HG03064 (cell line): Measurements from ENCODE around the gene CEP152.

Experiments used
- ATAC-seq: cut with Tn5 transposase; IDR thresholded peaks from one replicate; pipeline ENCODE4 v1.9.1; 2021; ENCODE audit warnings: low read depth; ENCODE audit not compliant: unreplicated experiment

The CEP152 gene

GRCh38 chr15:48712546-48712945 lies 98.3 kb downstream of the CEP152 start:
- no peak for ATAC-seq

- no peak for ATAC-seq
Observed at GRCh38 chr15:48710952-48711495, 99.8 kb downstream of the CEP152 start.

- no peak for ATAC-seq
Observed at GRCh38 chr15:48708641-48709040, 102.2 kb downstream of the CEP152 start.

GRCh38 chr15:48705381-48705780 lies 105.5 kb downstream of the CEP152 start:
- no peak for ATAC-seq

GRCh38 chr15:48703544-48703943 lies 107.3 kb downstream of the CEP152 start:
- no peak for ATAC-seq

GRCh38 chr15:48702569-48703236 lies 108.2 kb downstream of the CEP152 start:
- ATAC-seq, result no peak

GRCh38 chr15:48696627-48697312 lies 114.1 kb downstream of the CEP152 start:
- no peak for ATAC-seq

GRCh38 chr15:48695827-48696573 lies 114.9 kb downstream of the CEP152 start:
- ATAC-seq, result no peak

- ATAC-seq, result no peak
Observed at GRCh38 chr15:48695088-48695826, 115.6 kb downstream of the CEP152 start.

- ATAC-seq, result no peak
Observed at GRCh38 chr15:48693484-48693883, 117.4 kb downstream of the CEP152 start.

GRCh38 chr15:48688493-48688892 lies 122.4 kb downstream of the CEP152 start:
- ATAC-seq, result no peak
